Endothelial cell of umbilical vein (primary cell): ENCODE measurements around the gene RAB31.

Experiments
- CTCF ChIP-seq, 2 donors: IDR thresholded peaks; 1 replicate in 1 of 2; 2 replicates in 1 of 2; pipeline ENCODE4 v1.5.1; 2011; ENCODE audit warnings: low read length in 2 of 2, mild to moderate bottlenecking in 2 of 2, moderate library complexity in 2 of 2, control low read depth in 1 of 2, inconsistent platforms in 1 of 2, low read depth in 1 of 2; ENCODE audit not compliant: insufficient read depth in 1 of 2; ENCODE audit errors: extremely low read depth in 1 of 2
- EZH2 ChIP-seq: IDR thresholded peaks from 2 replicates; pipeline ENCODE4 v1.6.1; 2012; ENCODE audit warnings: borderline replicate concordance, low read depth, mild to moderate bottlenecking, moderate library complexity, low read length, inconsistent platforms; ENCODE audit not compliant: severe bottlenecking
- FOS ChIP-seq: IDR thresholded peaks from 2 replicates; pipeline ENCODE4 v1.6.1; 2011; ENCODE audit warnings: mild to moderate bottlenecking, low read length, moderate library complexity, borderline replicate concordance; ENCODE audit not compliant: insufficient read depth
- MAX ChIP-seq: IDR thresholded peaks from 2 replicates; pipeline ENCODE4 v1.6.1; 2011; ENCODE audit not compliant: insufficient read depth, insufficient read length
- MYC ChIP-seq: IDR thresholded peaks from one replicate; pipeline ENCODE4 v1.6.1; 2011; ENCODE audit warnings: mild to moderate bottlenecking, low read depth, low read length
- POLR2A ChIP-seq: IDR thresholded peaks from 2 replicates; pipeline ENCODE4 v1.6.1; 2012; ENCODE audit warnings: low read depth, mild to moderate bottlenecking, control low read depth, low read length
- POLR2AphosphoS5 ChIP-seq: IDR thresholded peaks from 2 replicates; pipeline ENCODE4 v1.6.1; 2012; ENCODE audit warnings: low read depth, mild to moderate bottlenecking, control low read depth, low read length, moderate library complexity; ENCODE audit not compliant: insufficient read depth

- TF ChIP-seq CTCF (IDR thresholded peaks at IDR 0.05; ENCODE audit: extremely low read depth in 1 of 2, insufficient read depth in 1 of 2, low read depth in 1 of 2, low read length in 2 of 2) (no peak), MYC (no peak), POLR2A (no peak), POLR2AphosphoS5 (no peak), FOS (no peak), MAX (no peak), EZH2 (no peak)
Observed at GRCh38 chr18:9828506-9829396, 120.7 kb downstream of the RAB31 start.
